ENCODE results near the gene CCDC92B.

DNA sequence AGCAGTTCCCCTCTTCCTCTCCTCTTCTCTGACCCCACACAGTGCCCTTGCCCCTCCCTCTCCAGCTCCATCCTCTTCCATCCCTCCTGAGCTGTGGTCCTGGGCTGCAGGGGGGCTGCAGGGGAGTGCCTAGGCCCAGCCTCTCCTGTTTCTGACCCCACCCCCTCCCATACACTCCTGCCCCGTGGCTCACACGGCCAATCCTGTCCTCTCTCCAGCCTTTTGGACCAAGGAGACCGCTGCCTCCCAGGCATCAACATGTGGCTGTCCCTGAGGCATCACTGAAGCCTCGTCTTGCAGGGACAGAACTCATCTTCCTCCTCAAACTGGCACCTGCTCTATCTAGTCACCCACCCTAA is 44.6 kb downstream of the CCDC92B start:
- TF ChIP-seq, protein P1, sequence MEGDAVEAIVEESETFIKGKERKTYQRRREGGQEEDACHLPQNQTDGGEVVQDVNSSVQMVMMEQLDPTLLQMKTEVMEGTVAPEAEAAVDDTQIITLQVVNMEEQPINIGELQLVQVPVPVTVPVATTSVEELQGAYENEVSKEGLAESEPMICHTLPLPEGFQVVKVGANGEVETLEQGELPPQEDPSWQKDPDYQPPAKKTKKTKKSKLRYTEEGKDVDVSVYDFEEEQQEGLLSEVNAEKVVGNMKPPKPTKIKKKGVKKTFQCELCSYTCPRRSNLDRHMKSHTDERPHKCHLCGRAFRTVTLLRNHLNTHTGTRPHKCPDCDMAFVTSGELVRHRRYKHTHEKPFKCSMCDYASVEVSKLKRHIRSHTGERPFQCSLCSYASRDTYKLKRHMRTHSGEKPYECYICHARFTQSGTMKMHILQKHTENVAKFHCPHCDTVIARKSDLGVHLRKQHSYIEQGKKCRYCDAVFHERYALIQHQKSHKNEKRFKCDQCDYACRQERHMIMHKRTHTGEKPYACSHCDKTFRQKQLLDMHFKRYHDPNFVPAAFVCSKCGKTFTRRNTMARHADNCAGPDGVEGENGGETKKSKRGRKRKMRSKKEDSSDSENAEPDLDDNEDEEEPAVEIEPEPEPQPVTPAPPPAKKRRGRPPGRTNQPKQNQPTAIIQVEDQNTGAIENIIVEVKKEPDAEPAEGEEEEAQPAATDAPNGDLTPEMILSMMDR (IDR thresholded peaks at IDR 0.05), result no peak
- TF ChIP-seq POLR2A (IDR thresholded peaks at IDR 0.05), result no peak

Measured in uterus (tissue), 2 donors.